ENCODE measurements around the gene ATP8A2.
"Not testable (repeated sequence)": the region's sequence is repeated elsewhere in the genome, so short reads cannot be mapped to it uniquely, and the experiment has no call there.

ATP8A2 gene

DNA sequence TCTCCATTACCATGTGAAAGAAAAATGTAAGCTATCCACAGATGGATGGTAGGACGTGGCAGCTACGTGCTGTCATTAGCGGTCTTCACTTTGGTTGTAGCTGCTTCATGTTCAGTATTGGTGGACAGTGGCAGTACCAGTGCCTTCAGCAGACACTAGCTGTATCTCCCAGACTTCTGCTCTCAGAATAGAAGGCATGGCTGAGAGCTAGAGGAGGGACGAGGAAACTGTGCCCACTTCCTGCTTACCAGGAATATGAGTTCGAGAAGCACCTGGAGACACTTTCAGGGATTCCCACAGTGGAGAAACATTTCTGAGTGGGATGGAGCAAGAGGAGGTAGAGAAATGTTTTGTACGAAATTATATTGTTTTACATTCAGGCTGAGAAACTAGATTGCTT lies 686.9 kb downstream of the ATP8A2 start:
- DNase-seq: no peak

- no peak for DNase-seq
These were observed 688.6 kb downstream of the ATP8A2 start for GRCh38 chr13:26060357-26060756.

GRCh38 chr13:26061256-26061655 lies 689.5 kb downstream of the ATP8A2 start:
- DNase-seq: no peak

GRCh38 chr13:26061947-26062346 lies 690.2 kb downstream of the ATP8A2 start:
- no peak for DNase-seq

- DNase-seq: peak; percentile 38 to 42
These were observed 691.2 kb downstream of the ATP8A2 start for GRCh38 chr13:26062853-26063444.

DNA sequence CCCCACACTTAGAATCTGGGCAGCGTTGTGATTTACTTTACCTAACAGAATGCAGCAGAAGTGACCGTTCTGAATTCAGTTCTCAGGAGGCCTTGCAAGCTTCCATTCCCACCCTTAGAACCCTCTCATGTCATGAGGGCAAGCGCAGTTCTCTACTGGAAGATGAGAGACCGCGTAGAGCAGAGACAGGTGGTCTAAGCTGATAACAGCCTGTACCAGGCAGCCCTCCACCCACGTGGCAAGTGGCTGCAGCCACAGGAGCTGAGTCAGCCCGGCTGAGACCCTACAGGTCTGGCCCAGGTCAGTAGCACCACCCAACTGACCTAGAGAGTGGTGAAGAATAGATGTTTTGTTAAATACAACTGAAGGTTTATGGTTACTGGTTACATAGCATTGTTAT lies 694.7 kb downstream of the ATP8A2 start:
- DNase-seq: not testable (repeated sequence)

GRCh38 chr13:26067601-26068000 lies 695.8 kb downstream of the ATP8A2 start:
- no peak for DNase-seq

- not testable (repeated sequence) for DNase-seq
These were observed 696.6 kb downstream of the ATP8A2 start for GRCh38 chr13:26068372-26068771.

- DNase-seq: not testable (repeated sequence)
These were observed 697.9 kb downstream of the ATP8A2 start for GRCh38 chr13:26069642-26070041.

- no peak for DNase-seq
These were observed 699.9 kb downstream of the ATP8A2 start for GRCh38 chr13:26071691-26072090.

GRCh38 chr13:26072335-26072734 lies 700.6 kb downstream of the ATP8A2 start:
- DNase-seq: not testable (repeated sequence)

- no peak for DNase-seq
These were observed 702.9 kb downstream of the ATP8A2 start for GRCh38 chr13:26074706-26075105.
